HepG2 (cell line): Measurements from ENCODE around the gene PGM2. TPM values are rescaled to one million over a fixed set of nuclear protein-coding genes. Genes with fewer than 3 reads are reported as not detected.

Experiments used
- ATAC-seq: fragments of 200-7000 bp; cut with Tn5 transposase; 3 replicates; pipeline ENCODE4 v1.9.1; 2020; ENCODE audit warnings: mild to moderate bottlenecking, moderate library complexity
- BruUV-seq: library from RNA; stranded (reverse); fragments of 400-500 nt; replicated peaks from 2 replicates; lab custom pipeline; 2021; lab: Mats Ljungman, UMichigan
- CTCF ChIA-PET: fragments of 300-600 bp; formaldehyde crosslinking; extraction: SDS; loops from one replicate; lab custom pipeline; 2021; ENCODE audit warnings: low total read pairs, inconsistent platforms, low intra/inter-chr PET ratio; lab: Yijun Ruan, JAX
- POLR2A ChIA-PET: fragments of 350-600 bp; sonication (Branson Sonifier 250); formaldehyde crosslinking; loops from one replicate; lab custom pipeline; 2020; ENCODE audit warnings: antibody characterized with exemption, inconsistent platforms; lab: Yijun Ruan, JAX
- DNase-seq: peaks from one replicate; pipeline ENCODE4 v3.0.0-alpha.2; 2015; ENCODE audit warnings: low spot score
- FAIRE-seq: peaks from 3 replicates; lab custom pipeline; 2011; peaks lifted over from hg19 to GRCh38; lab: Jason Lieb, UNC
- H2AFZ ChIP-seq: one replicate; pipeline ENCODE4 v1.6.1; 2011; ENCODE audit warnings: low read length, inconsistent platforms
- H3K27ac ChIP-seq: fragments of 300-600 bp; 3 replicates; pipeline ENCODE4 v1.8.0; 2011; ENCODE audit warnings: mixed run types, mild to moderate bottlenecking, mixed read lengths, low read length, inconsistent platforms; ENCODE audit not compliant: insufficient read depth; ENCODE audit errors: extremely low read length
- H3K27me3 ChIP-seq, 2 experiments: fragments of 200-600 bp in 1 of 2; 2 replicates in 1 of 2; 3 replicates in 1 of 2; pipeline versions ENCODE4 v1.6.0 to v1.8.0; 2011; ENCODE audit warnings: low read length in 2 of 2, mild to moderate bottlenecking in 2 of 2, moderate library complexity in 2 of 2, inconsistent platforms in 1 of 2; ENCODE audit not compliant: insufficient read depth in 2 of 2, control insufficient read depth in 1 of 2
- H3K36me3 ChIP-seq, 2 experiments: fragments of 200-600 bp in 1 of 2; replicated peaks in 1 of 2; 2 replicates in 1 of 2; 3 replicates in 1 of 2; pipeline versions ENCODE4 v1.5.1 to v1.8.0; 2011; ENCODE audit warnings: low read length in 2 of 2, inconsistent platforms in 1 of 2; ENCODE audit not compliant: insufficient read depth in 2 of 2, control insufficient read depth in 1 of 2
- H3K4me1 ChIP-seq: 2 replicates; pipeline ENCODE4 v1.5.1; 2012; ENCODE audit warnings: low read length, inconsistent platforms; ENCODE audit not compliant: insufficient read depth
- H3K4me2 ChIP-seq: 2 replicates; pipeline ENCODE4 v1.6.0; 2011; ENCODE audit warnings: low read depth, low read length, inconsistent platforms
- H3K4me3 ChIP-seq, 3 experiments: fragments of 200-600 bp in 1 of 3; sonication (generic), shearing (Covaris generic) in 1 of 3; replicated peaks in 1 of 3; 2 replicates each; pipeline ENCODE4 v1.5.1; 2011 to 2016; ENCODE audit warnings: low read length in 3 of 3, inconsistent platforms in 2 of 3, low read depth in 2 of 3, mild to moderate bottlenecking in 2 of 3, control low read depth in 1 of 3, mixed read lengths in 1 of 3; ENCODE audit not compliant: insufficient read depth in 1 of 3
- H3K79me2 ChIP-seq: one replicate; pipeline ENCODE4 v1.6.1; 2011; ENCODE audit warnings: low read length, inconsistent platforms; ENCODE audit not compliant: insufficient read depth
- H3K9ac ChIP-seq: 2 replicates; pipeline ENCODE4 v1.6.0; 2011; ENCODE audit warnings: mild to moderate bottlenecking, low read depth, low read length, inconsistent platforms; ENCODE audit not compliant: insufficient read depth
- H3K9me3 ChIP-seq: 2 replicates; pipeline ENCODE4 v1.5.1; 2012; ENCODE audit warnings: mild to moderate bottlenecking, low read length
- H4K20me1 ChIP-seq: 2 replicates; pipeline ENCODE4 v1.6.0; 2011; ENCODE audit warnings: inconsistent platforms, mild to moderate bottlenecking, low read length, moderate library complexity; ENCODE audit not compliant: insufficient read depth
- FLYWCH1 ChIP-seq: sonication (generic); formaldehyde crosslinking; IDR thresholded peaks from 2 replicates; pipeline ENCODE4 v1.8.1; 2023; ENCODE audit warnings: mild to moderate bottlenecking, missing genetic modification reagents
- IKZF4 ChIP-seq: sonication (generic); formaldehyde crosslinking; IDR thresholded peaks from 2 replicates; pipeline ENCODE4 v1.5.1; 2020; ENCODE audit warnings: borderline replicate concordance, mild to moderate bottlenecking, low read depth, missing genetic modification reagents; ENCODE audit errors: not compliant biosample characterization
- KDM3A ChIP-seq: IDR thresholded peaks from 2 replicates; pipeline ENCODE4 v1.6.1; 2018; ENCODE audit warnings: low read depth, missing compliant biosample characterization
- MYNN ChIP-seq: sonication (generic); formaldehyde crosslinking; IDR thresholded peaks from 2 replicates; pipeline ENCODE4 v1.4.0; 2020; ENCODE audit warnings: mild to moderate bottlenecking, low read depth, missing genetic modification reagents
- SRSF9 ChIP-seq: fragments of 200-400 bp; formaldehyde crosslinking; IDR thresholded peaks from 2 replicates; pipeline ENCODE4 v1.6.1; 2018; ENCODE audit warnings: borderline replicate concordance, mild to moderate bottlenecking, low read depth, low read length; ENCODE audit not compliant: insufficient read depth, poor library complexity, severe bottlenecking
- TAF15 ChIP-seq: fragments of 200-400 bp; formaldehyde crosslinking; IDR thresholded peaks from one replicate; pipeline ENCODE4 v1.6.1; 2018; ENCODE audit warnings: mild to moderate bottlenecking, low read depth, low read length; ENCODE audit not compliant: poor library complexity, severe bottlenecking
- TCF7L2 ChIP-seq: IDR thresholded peaks from 2 replicates; pipeline ENCODE4 v1.6.1; 2011; ENCODE audit warnings: mild to moderate bottlenecking, low read depth, low read length, moderate library complexity
- WGBS: methylation state at CpG from one replicate; pipeline ENCODE4 v1.1.6; 2017; ENCODE audit warnings: low lambda C conversion rate; 5-methylcytosine and 5-hydroxymethylcytosine counted together
- in situ Hi-C: cut with HindIII; loops from 2 replicates; pipeline ENCODE4 v1.10.0; 2017; ENCODE audit warnings: low pct_unique_long_range_greater_than_20kb; ENCODE audit not compliant: extremely low pct_ligation_motif_present
- intact Hi-C: fragments of 100-400 bp; cut with micrococcal nuclease; formaldehyde crosslinking; loops from one replicate; pipeline ENCODE4 v1.10.0; 2022; ENCODE audit not compliant: unreplicated experiment
- polyA plus RNA-seq, 8 experiments: library from polyadenylated mRNA; depleted of rRNA in 3 of 8; stranded (reverse) in 7 of 8; unstranded in 1 of 8; fragments of >200 nt; fragmentation: Illumina TruSeq in 4 of 8; extraction: Trizol in 4 of 8; gene quantifications; 2 replicates each; pipeline versions ENCODE4 v1.2.1 to v1.2.3, GENCODE V29; 2011 to 2016; ENCODE audit warnings: low read depth in 4 of 8, missing spikeins in 1 of 8, mixed read lengths in 1 of 8; ENCODE audit not compliant: insufficient read depth in 1 of 8
- total RNA-seq, 5 experiments: library from RNA; depleted of rRNA; stranded (reverse); fragments of >200 nt; fragmentation: Illumina TruSeq; extraction: Trizol; gene quantifications; 2 replicates each; pipeline ENCODE4 v1.2.3, GENCODE V29; 2016; ENCODE audit warnings: low read depth in 1 of 5

The PGM2 gene
- total and polyA plus RNA-seq, 2 of the 13 experiments (the other 11 are each of a cell fraction or from before 2014, with no cell fraction given) = 14.6 to 36.9 TPM

GRCh38 chr4:37868238-37868637 lies 41.8 kb downstream of the PGM2 start:
- H4K20me1 ChIP-seq = no peaks in the 10 kb centered on the region
- POLR2A ChIA-PET = no interaction called here
- H3K9ac ChIP-seq = no peak overlapping the region
- H3K27me3 ChIP-seq = no peaks in the 10 kb centered on the region
- TF ChIP-seq SRSF9 = no peak
- no peak for TF ChIP-seq KDM3A (CRISPR knock-in tag)
- TF ChIP-seq, all 625 proteins: peak for 0
- WGBS = 93% methylated on average over 4 of the region's 4 CpGs
- Histone ChIP-seq H3K79me2 (no peaks in the 10 kb centered on the region), H3K4me2 (no peak overlapping the region), H3K9me3 (no peaks in the 10 kb centered on the region), H2AFZ (no peak overlapping the region), H3K4me1 (peaks cover 16% of the 10 kb centered on the region), H3K27ac (no peak overlapping the region), H3K36me3 (peaks cover 0 to 1% of the 10 kb centered on the region in 2 experiments; a peak in 1 of 5 replicates), H3K4me3 (no peak overlapping the region)
- FAIRE-seq = no peak
- no peak for DNase-seq
- intact Hi-C loops (no loop called here), in situ Hi-C loops (no loop called here)
- no TSS peak for BruUV-seq
- CTCF ChIA-PET = no interaction called here
- ATAC-seq = no peak

- no peaks in the 10 kb centered on the region for H3K9me3 ChIP-seq
- H3K4me2 ChIP-seq = no peak overlapping the region
- WGBS = 64% methylated on average over 1 of the region's 1 CpG
- ChIA-PET CTCF (no interaction called here), POLR2A (no interaction called here)
- no peak for ATAC-seq
- H3K27ac ChIP-seq = no peak overlapping the region
- no TSS peak for BruUV-seq
- H2AFZ ChIP-seq = no peak overlapping the region
- no peaks in the 10 kb centered on the region for H3K79me2 ChIP-seq
- peaks cover 13% of the 10 kb centered on the region for H3K4me1 ChIP-seq
- H3K27me3 ChIP-seq = no peaks in the 10 kb centered on the region; a peak in 1 of 5 replicates
- no peak overlapping the region for H3K9ac ChIP-seq
- in situ Hi-C loops = no loop called here
- H4K20me1 ChIP-seq = no peaks in the 10 kb centered on the region
- intact Hi-C loops = no loop called here
- no peak for FAIRE-seq
- no peak for DNase-seq
- H3K36me3 ChIP-seq = no peaks in the 10 kb centered on the region
- TF ChIP-seq IKZF4 (CRISPR knock-in tag) (no peak), FLYWCH1 (CRISPR knock-in tag) (no peak), MYNN (no peak), TCF7L2 (no peak), TAF15 (no peak)
- H3K4me3 ChIP-seq = no peak overlapping the region
Measured at GRCh38 chr4:37872310-37872988, 46.0 kb downstream of the PGM2 start.
